GM12878 (cell line): ENCODE data around the gene APBB1IP. TPM values are rescaled to one million over a fixed set of nuclear protein-coding genes. Genes with fewer than 3 reads are reported as not detected.

Experiments used
- BCLAF1 ChIP-seq: fragments of 450-650 bp; IDR thresholded peaks from 2 replicates; pipeline ENCODE4 v1.6.1; 2017; ENCODE audit warnings: antibody characterized with exemption, mild to moderate bottlenecking, moderate library complexity
- BMI1 ChIP-seq: fragments of 450-650 bp; IDR thresholded peaks from 2 replicates; pipeline ENCODE4 v1.6.1; 2016; ENCODE audit warnings: mild to moderate bottlenecking, moderate library complexity, borderline replicate concordance
- EZH2 ChIP-seq: IDR thresholded peaks from 2 replicates; pipeline ENCODE4 v1.6.1; 2012; ENCODE audit warnings: low read depth, mild to moderate bottlenecking, control low read depth, inconsistent platforms, low read length, borderline replicate concordance; ENCODE audit not compliant: control insufficient read depth
- HDAC2 ChIP-seq: fragments of 200-600 bp; sonication (generic); IDR thresholded peaks from 2 replicates; pipeline ENCODE4 v1.6.1; 2017
- HDAC6 ChIP-seq: fragments of 200-600 bp; sonication (generic); IDR thresholded peaks from one replicate; pipeline ENCODE4 v1.8.0; 2017; ENCODE audit warnings: antibody characterized with exemption; ENCODE audit not compliant: unreplicated experiment
- KAT2A ChIP-seq: conservative IDR thresholded peaks from 2 replicates; pipeline ENCODE4 v1.6.1; 2011; ENCODE audit warnings: low read depth, low read length; ENCODE audit not compliant: control insufficient read depth
- MTA3 ChIP-seq: IDR thresholded peaks from 2 replicates; pipeline ENCODE4 v1.6.1; 2012; ENCODE audit warnings: low read length, inconsistent platforms, borderline replicate concordance
- NBN ChIP-seq: fragments of 450-650 bp; IDR thresholded peaks from 2 replicates; pipeline ENCODE4 v1.6.1; 2016
- NFXL1 ChIP-seq: fragments of 450-650 bp; IDR thresholded peaks from 2 replicates; pipeline ENCODE4 v1.6.1; 2017; ENCODE audit warnings: antibody characterized with exemption, mild to moderate bottlenecking, borderline replicate concordance
- PML ChIP-seq: IDR thresholded peaks from 2 replicates; pipeline ENCODE4 v1.6.1; 2012; ENCODE audit warnings: low read length, inconsistent platforms
- POLR2AphosphoS2 ChIP-seq: IDR thresholded peaks from 2 replicates; pipeline ENCODE4 v1.6.1; 2011; ENCODE audit warnings: low read depth, mild to moderate bottlenecking, low read length, improper control_type of control experiment, moderate library complexity
- REST ChIP-seq: IDR thresholded peaks from 2 replicates; pipeline ENCODE4 v1.6.1; 2012; ENCODE audit warnings: mild to moderate bottlenecking, low read depth, low read length
- RUNX3 ChIP-seq: IDR thresholded peaks from 2 replicates; pipeline ENCODE4 v1.6.1; 2012; ENCODE audit warnings: low read length, inconsistent platforms
- SKIL ChIP-seq: fragments of 450-650 bp; IDR thresholded peaks from 2 replicates; pipeline ENCODE4 v1.6.1; 2017; ENCODE audit warnings: mild to moderate bottlenecking, low read depth, inconsistent platforms; ENCODE audit not compliant: poor library complexity, severe bottlenecking
- SMAD5 ChIP-seq: IDR thresholded peaks from 2 replicates; pipeline ENCODE4 v1.6.1; 2016; ENCODE audit warnings: antibody characterized with exemption, low read depth
- SP1 ChIP-seq: IDR thresholded peaks from one replicate; pipeline ENCODE4 v1.6.1; 2011; ENCODE audit warnings: low read depth, low read length
- SRF ChIP-seq, 2 experiments: IDR thresholded peaks; 2 replicates each; pipeline ENCODE4 v1.6.1; 2011; ENCODE audit warnings: low read depth in 2 of 2, low read length in 2 of 2, mild to moderate bottlenecking in 1 of 2, moderate library complexity in 1 of 2
- TARDBP ChIP-seq: IDR thresholded peaks from 2 replicates; pipeline ENCODE4 v1.6.1; 2016; ENCODE audit warnings: borderline replicate concordance
- YBX1 ChIP-seq: fragments of 450-650 bp; IDR thresholded peaks from 2 replicates; pipeline ENCODE4 v1.6.1; 2016; ENCODE audit warnings: antibody characterized with exemption
- polyA plus RNA-seq, 11 experiments: library from polyadenylated mRNA; depleted of rRNA in 4 of 11; unstranded in 6 of 11; stranded (reverse) in 5 of 11; fragments of >200 nt; fragmentation: Nextera tagmentation in 4 of 11; fragmentation: Illumina TruSeq in 1 of 11; extraction: Ambion mirVana in 4 of 11; extraction: Trizol in 1 of 11; gene quantifications; 1 replicate in 1 of 11; 2 replicates in 10 of 11; pipeline versions ENCODE4 v1.2.1 to v1.2.3, GENCODE V29; 2011 to 2016; ENCODE audit warnings: inconsistent platforms in 2 of 11, missing spikeins in 2 of 11, low read depth in 1 of 11
- total RNA-seq, 4 experiments: library from RNA; depleted of rRNA in 3 of 4; stranded (reverse); fragments of >200 nt in 3 of 4; fragmentation: Illumina TruSeq in 1 of 4; extraction: Trizol in 1 of 4; gene quantifications; 2 replicates each; pipeline versions ENCODE4 v1.2.1 to v1.2.3, GENCODE V29; 2013 to 2021
- TF ChIP-seq, protein P1 (sequence below): fragments of 450-650 bp; formaldehyde crosslinking; IDR thresholded peaks from 2 replicates; pipeline ENCODE4 v1.4.0; 2022; ENCODE audit warnings: mild to moderate bottlenecking, moderate library complexity

Gene APBB1IP
- total and polyA plus RNA-seq, 10 of the 15 experiments (the other 5 are each of a cell fraction or from before 2014, with no cell fraction given), result 7.3 to 67.4 (median 19.9) TPM

GRCh38 chr10:26528715-26529393, 90.7 kb downstream of the APBB1IP start (continued):
- TF ChIP-seq BCLAF1, result no peak
- TF ChIP-seq, protein P1, sequence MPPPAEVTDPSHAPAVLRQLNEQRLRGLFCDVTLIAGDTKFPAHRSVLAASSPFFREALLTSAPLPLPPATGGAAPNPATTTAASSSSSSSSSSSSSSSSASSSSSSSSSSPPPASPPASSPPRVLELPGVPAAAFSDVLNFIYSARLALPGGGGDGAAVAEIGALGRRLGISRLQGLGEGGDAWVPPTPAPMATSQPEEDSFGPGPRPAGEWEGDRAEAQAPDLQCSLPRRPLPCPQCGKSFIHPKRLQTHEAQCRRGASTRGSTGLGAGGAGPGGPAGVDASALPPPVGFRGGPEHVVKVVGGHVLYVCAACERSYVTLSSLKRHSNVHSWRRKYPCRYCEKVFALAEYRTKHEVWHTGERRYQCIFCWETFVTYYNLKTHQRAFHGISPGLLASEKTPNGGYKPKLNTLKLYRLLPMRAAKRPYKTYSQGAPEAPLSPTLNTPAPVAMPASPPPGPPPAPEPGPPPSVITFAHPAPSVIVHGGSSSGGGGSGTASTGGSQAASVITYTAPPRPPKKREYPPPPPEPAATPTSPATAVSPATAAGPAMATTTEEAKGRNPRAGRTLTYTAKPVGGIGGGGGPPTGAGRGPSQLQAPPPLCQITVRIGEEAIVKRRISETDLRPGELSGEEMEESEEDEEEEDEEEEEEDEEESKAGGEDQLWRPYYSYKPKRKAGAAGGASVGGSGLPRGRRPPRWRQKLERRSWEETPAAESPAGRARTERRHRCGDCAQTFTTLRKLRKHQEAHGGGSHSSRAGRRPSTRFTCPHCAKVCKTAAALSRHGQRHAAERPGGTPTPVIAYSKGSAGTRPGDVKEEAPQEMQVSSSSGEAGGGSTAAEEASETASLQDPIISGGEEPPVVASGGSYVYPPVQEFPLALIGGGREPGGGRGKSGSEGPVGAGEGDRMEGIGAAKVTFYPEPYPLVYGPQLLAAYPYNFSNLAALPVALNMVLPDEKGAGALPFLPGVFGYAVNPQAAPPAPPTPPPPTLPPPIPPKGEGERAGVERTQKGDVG (CRISPR knock-in tag), result no peak
- TF ChIP-seq SKIL, result no peak
- TF ChIP-seq POLR2AphosphoS2, result no peak
- TF ChIP-seq SMAD5, result no peak
- TF ChIP-seq REST, result no peak
- TF ChIP-seq HDAC2, result no peak
- TF ChIP-seq KAT2A, result no peak
- no peak for TF ChIP-seq NFXL1
- TF ChIP-seq YBX1, result no peak
- TF ChIP-seq RUNX3, result peak; percentile 91
- TF ChIP-seq NBN, result no peak
- TF ChIP-seq MTA3, result no peak; the same call in 1 of the 2 replicates
- TF ChIP-seq EZH2, result no peak
- no peak for TF ChIP-seq SP1
- no peak for TF ChIP-seq PML
- 0 out of 2 replicates have a peak, but pooled peaks have one; percentile 30 for TF ChIP-seq BMI1
- no peak for TF ChIP-seq HDAC6
- no peak for TF ChIP-seq TARDBP
- TF ChIP-seq SRF (IDR thresholded peaks at IDR 0.05; ENCODE audit: low read depth in 2 of 2, low read length in 2 of 2), result no peak
